KMS-11 (cell line): ENCODE results near the gene TMEM179.

Experiments used
- H2AFZ ChIP-seq: fragments of 200-600 bp; sonication (generic); 2 replicates; pipeline ENCODE4 v1.6.1; 2016; ENCODE audit warnings: antibody characterized with exemption, mixed run types, low read depth
- H3K27ac ChIP-seq: fragments of 200-600 bp; sonication (generic); 2 replicates; pipeline ENCODE4 v1.6.1; 2016; ENCODE audit warnings: mild to moderate bottlenecking, mixed run types
- H3K27me3 ChIP-seq: fragments of 200-600 bp; sonication (generic); 2 replicates; pipeline ENCODE4 v1.6.1; 2017; ENCODE audit warnings: mild to moderate bottlenecking, low read depth, mixed run types, moderate library complexity; ENCODE audit not compliant: insufficient read depth
- H3K36me3 ChIP-seq: fragments of 200-600 bp; sonication (generic); 2 replicates; pipeline ENCODE4 v1.6.1; 2017; ENCODE audit warnings: mild to moderate bottlenecking, mixed run types; ENCODE audit not compliant: insufficient read depth
- H3K4me1 ChIP-seq: fragments of 200-600 bp; sonication (generic); 2 replicates; pipeline ENCODE4 v1.6.1; 2016; ENCODE audit warnings: mild to moderate bottlenecking, low read depth, mixed run types; ENCODE audit not compliant: poor library complexity, severe bottlenecking
- H3K4me2 ChIP-seq: fragments of 200-600 bp; sonication (generic); 2 replicates; pipeline ENCODE4 v1.7.0; 2016; ENCODE audit warnings: mild to moderate bottlenecking, mixed run types
- H3K4me3 ChIP-seq: fragments of 200-600 bp; sonication (generic); IDR thresholded peaks from 2 replicates; pipeline ENCODE4 v1.6.1; 2017; ENCODE audit warnings: low read depth, low read length, mixed read lengths; ENCODE audit not compliant: insufficient read depth
- H3K79me2 ChIP-seq: fragments of 200-600 bp; sonication (generic); 2 replicates; pipeline ENCODE4 v1.6.1; 2016; ENCODE audit warnings: low read depth, mixed run types; ENCODE audit not compliant: insufficient read depth
- H3K9ac ChIP-seq: fragments of 200-600 bp; sonication (generic); 2 replicates; pipeline ENCODE4 v1.6.1; 2016; ENCODE audit warnings: mild to moderate bottlenecking, mixed run types
- H4K20me1 ChIP-seq: fragments of 200-600 bp; sonication (generic); 2 replicates; pipeline ENCODE4 v1.6.1; 2016; ENCODE audit warnings: mild to moderate bottlenecking, mixed run types; ENCODE audit not compliant: insufficient read depth
- CTCF ChIP-seq: fragments of 200-600 bp; sonication (generic); conservative IDR thresholded peaks from 2 replicates; pipeline ENCODE4 v1.6.1; 2017; ENCODE audit warnings: low read depth, mild to moderate bottlenecking, antibody characterized with exemption, low read length, moderate library complexity, mixed read lengths

TMEM179 gene

GRCh38 chr14:104610749-104611310 is 6.3 kb upstream of the TMEM179 start:
- Histone ChIP-seq H3K36me3 (no peaks in the 10 kb centered on the region), H3K4me1 (no peaks in the 10 kb centered on the region), H3K9ac (no peak overlapping the region), H3K79me2 (no peaks in the 10 kb centered on the region), H3K27ac (no peak overlapping the region), H2AFZ (no peak overlapping the region), H3K4me3 (no peak overlapping the region), H3K4me2 (no peak overlapping the region), H3K27me3 (peaks cover 28% of the 10 kb centered on the region), H4K20me1 (no peaks in the 10 kb centered on the region)
- TF ChIP-seq CTCF, result no peak

- Histone ChIP-seq H3K79me2 (no peaks in the 10 kb centered on the region), H3K9ac (no peak overlapping the region), H3K4me2 (no peak overlapping the region), H3K27me3 (peaks cover 31% of the 10 kb centered on the region), H2AFZ (no peak overlapping the region), H3K4me1 (no peaks in the 10 kb centered on the region), H3K4me3 (no peak overlapping the region), H3K36me3 (no peaks in the 10 kb centered on the region), H4K20me1 (no peaks in the 10 kb centered on the region), H3K27ac (no peak overlapping the region)
- no peak for TF ChIP-seq CTCF
Measured at GRCh38 chr14:104609666-104610065, 5.1 kb upstream of the TMEM179 start.

- peaks cover 25% of the 10 kb centered on the region for H3K27me3 ChIP-seq
Measured at GRCh38 chr14:104603711-104604401, 716 bp downstream of the TMEM179 start.

GRCh38 chr14:104602933-104603325 is 1.6 kb downstream of the TMEM179 start:
- Histone ChIP-seq H3K4me1 (no peaks in the 10 kb centered on the region), H3K4me3 (no peak overlapping the region), H2AFZ (no peak overlapping the region), H3K27me3 (peaks cover 20% of the 10 kb centered on the region), H3K4me2 (no peak overlapping the region), H3K9ac (no peak overlapping the region), H3K79me2 (no peaks in the 10 kb centered on the region), H4K20me1 (no peaks in the 10 kb centered on the region), H3K36me3 (no peaks in the 10 kb centered on the region), H3K27ac (no peak overlapping the region)
- TF ChIP-seq CTCF, result no peak

More at GRCh38 chr14:104603711-104604401, 716 bp downstream of the TMEM179 start:
- Histone ChIP-seq H3K79me2 (no peaks in the 10 kb centered on the region), H2AFZ (no peak overlapping the region), H3K4me2 (no peak overlapping the region), H3K36me3 (no peaks in the 10 kb centered on the region), H4K20me1 (no peaks in the 10 kb centered on the region), H3K4me1 (no peaks in the 10 kb centered on the region), H3K27ac (no peak overlapping the region), H3K4me3 (no peak overlapping the region), H3K9ac (no peak overlapping the region)
- no peak for TF ChIP-seq CTCF
